Dendritic cell treated with granulocyte-macrophage colony-stimulating factor and Interleukin-4, amounts not matched to agents 40 ng/mL and 50 ng/mL, for 4 days (primary cell): ENCODE measurements around the gene SCUBE3.

ENCODE experiments used
- H3K27ac Mint-ChIP-seq: one replicate; pipeline ENCODE4 v1.8.0; 2022; ENCODE audit warnings: mild to moderate bottlenecking, mixed read lengths
- H3K27me3 Mint-ChIP-seq: one replicate; pipeline ENCODE4 v1.8.0; 2022; ENCODE audit warnings: mild to moderate bottlenecking, mixed read lengths
- H3K36me3 Mint-ChIP-seq: one replicate; pipeline ENCODE4 v1.8.0; 2022; ENCODE audit warnings: low read depth, mixed read lengths
- H3K4me1 Mint-ChIP-seq: one replicate; pipeline ENCODE4 v1.8.0; 2022; ENCODE audit warnings: low read depth, mixed read lengths
- H3K4me3 Mint-ChIP-seq: one replicate; pipeline ENCODE4 v1.8.0; 2022; ENCODE audit warnings: mild to moderate bottlenecking, moderate library complexity, mixed read lengths
- H3K9me3 Mint-ChIP-seq: one replicate; pipeline ENCODE4 v1.8.0; 2022; ENCODE audit warnings: mixed read lengths
- intact Hi-C: fragments of 100-400 bp; cut with micrococcal nuclease; formaldehyde crosslinking; loops from one replicate; pipeline ENCODE4 v1.15.0; 2022

Gene SCUBE3

DNA sequence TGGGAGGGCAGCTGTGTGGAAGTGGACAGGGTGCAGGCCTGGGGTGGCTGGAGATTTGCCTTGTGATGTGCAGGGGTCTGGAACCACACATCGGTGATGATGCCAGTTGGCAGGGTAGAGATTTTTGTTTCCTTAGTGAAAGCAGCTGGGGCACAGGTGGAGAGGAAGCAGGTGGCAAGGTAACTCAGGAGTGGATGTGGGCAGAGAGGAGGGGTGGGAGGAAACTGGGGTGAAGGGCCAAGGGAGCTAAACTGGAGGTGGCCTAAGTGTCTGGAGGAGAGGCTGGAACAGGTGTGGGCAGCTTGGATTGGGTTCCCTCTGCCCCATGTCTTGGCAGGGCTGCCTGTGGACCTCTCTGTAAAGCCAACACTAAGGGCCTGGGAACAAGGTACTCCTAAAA lies 4.7 kb upstream of the SCUBE3 start:
- intact Hi-C loops, result loop anchor here (10.0 kb wide), 1 partner anchor 64 kb away; the partner anchor contains the start of gene TCP11
- Mint-ChIP-seq H3K36me3 (no peaks in the 10 kb centered on the region), H3K4me1 (peaks cover 9% of the 10 kb centered on the region), H3K27me3 (peaks cover 80% of the 10 kb centered on the region), H3K4me3 (no peak overlapping the region), H3K9me3 (no peaks in the 10 kb centered on the region), H3K27ac (no peak overlapping the region)

DNA sequence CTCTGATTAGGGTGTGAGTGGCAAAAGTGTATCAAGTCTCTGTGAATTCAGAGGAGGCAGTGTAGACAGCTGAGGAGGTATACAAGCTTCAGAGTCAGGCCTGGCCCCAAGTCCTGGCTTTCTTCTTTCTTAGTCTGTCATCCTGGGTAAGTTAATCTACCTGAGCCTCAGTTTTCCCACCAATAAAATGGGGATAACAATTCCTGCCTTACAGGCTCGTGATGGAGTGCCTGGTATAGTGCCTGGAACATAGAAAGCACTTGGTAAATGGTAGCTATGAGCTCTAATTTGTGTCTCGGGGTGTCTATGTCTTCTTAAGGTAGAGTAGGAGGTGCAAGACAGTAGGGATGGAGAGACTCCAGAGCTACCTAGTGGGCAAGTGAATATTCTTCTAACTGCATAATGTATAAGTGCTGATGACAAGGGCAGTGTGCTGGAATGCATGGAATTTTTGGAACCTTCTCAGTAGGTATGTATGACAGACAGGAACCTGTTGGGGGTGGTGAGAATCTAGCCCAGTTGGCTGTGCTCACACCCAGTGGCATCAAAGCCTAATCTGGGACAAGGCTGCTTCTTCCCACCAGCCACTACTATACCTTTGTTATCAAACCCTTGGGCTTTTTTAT lies 4.0 kb upstream of the SCUBE3 start:
- H3K4me3 Mint-ChIP-seq, result no peak overlapping the region
- peaks cover 78% of the 10 kb centered on the region for H3K27me3 Mint-ChIP-seq
- peaks cover 14% of the 10 kb centered on the region for H3K4me1 Mint-ChIP-seq
- no peaks in the 10 kb centered on the region for H3K36me3 Mint-ChIP-seq
- H3K27ac Mint-ChIP-seq, result no peak overlapping the region
- no peaks in the 10 kb centered on the region for H3K9me3 Mint-ChIP-seq
- intact Hi-C loops, result loop anchor here (10.0 kb wide), 1 partner anchor 65 kb away; the partner anchor contains the start of gene TCP11

DNA sequence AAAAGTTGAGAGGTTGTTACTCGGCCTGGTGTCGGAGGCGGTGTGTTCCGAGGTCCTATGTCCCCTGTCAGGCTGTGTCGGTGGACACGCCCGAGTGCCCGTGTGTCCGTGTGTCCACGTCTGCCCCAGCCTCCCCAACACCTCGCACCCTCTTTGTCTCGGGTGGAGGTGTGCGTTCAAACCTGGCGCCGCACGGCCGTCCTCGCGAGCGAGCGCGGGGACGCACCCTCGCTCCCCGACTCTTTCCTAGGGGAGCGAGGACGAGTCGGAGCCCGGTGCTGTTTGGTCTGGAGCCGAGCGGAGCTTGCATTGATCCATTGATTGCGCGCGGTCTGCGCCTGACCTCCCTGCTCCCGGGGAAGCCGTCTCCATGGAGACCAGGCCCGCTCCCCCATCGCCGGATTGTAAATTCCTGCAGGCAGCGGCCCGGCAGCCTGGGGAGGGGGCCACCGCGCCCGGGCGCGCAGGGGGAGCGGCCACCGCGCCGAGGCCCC lies 411 bp upstream of the SCUBE3 start:
- Mint-ChIP-seq H3K27me3 (peaks cover 89% of the 10 kb centered on the region), H3K27ac (no peak overlapping the region), H3K36me3 (no peaks in the 10 kb centered on the region), H3K4me1 (peaks cover 20% of the 10 kb centered on the region), H3K4me3 (no peak overlapping the region), H3K9me3 (no peaks in the 10 kb centered on the region)
- intact Hi-C loops, result no loop called here

DNA sequence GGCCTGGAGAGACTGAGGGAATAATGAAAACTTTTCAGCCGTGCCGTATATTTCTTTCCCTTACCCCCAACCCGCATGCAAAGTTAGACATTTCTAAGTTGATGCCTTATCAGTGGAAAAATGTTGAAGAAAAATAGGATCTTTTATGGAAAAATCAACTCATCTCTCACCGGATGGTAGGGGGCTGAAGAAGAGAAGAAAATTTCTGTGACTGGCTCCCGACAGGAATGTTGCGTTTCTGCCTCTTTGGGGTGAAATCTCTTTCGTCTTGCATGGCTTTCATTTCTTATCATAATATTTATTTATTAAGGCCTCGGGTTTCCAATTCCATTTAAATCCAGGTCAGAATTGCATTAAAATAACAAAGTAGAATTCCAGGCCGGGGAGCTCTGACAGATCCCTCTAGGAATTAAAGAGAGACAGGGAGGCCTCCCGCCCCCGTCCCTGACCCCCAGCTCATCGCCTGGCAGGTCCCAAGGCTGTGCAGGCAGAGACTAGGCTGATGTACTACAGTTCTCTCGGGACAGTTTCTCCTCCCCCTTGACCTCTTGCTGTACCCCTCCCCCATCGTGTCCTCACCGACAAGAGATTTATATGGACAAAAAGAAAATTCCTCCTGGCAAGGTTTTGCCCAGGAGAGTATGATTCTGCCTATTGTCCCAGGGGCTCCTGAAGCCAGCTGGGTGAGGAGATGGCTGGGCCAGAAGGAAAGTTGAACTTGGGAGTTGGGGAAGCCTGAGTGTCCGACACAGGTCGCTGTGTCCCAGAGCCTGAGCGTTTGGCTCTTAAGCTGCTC lies 1.3 kb downstream of the SCUBE3 start:
- Mint-ChIP-seq H3K27ac (no peak overlapping the region), H3K9me3 (no peaks in the 10 kb centered on the region), H3K4me1 (peaks cover 22% of the 10 kb centered on the region), H3K36me3 (no peaks in the 10 kb centered on the region), H3K27me3 (peaks cover 87% of the 10 kb centered on the region), H3K4me3 (peak overlapping the region; percentile 46)
- intact Hi-C loops, result no loop called here

DNA sequence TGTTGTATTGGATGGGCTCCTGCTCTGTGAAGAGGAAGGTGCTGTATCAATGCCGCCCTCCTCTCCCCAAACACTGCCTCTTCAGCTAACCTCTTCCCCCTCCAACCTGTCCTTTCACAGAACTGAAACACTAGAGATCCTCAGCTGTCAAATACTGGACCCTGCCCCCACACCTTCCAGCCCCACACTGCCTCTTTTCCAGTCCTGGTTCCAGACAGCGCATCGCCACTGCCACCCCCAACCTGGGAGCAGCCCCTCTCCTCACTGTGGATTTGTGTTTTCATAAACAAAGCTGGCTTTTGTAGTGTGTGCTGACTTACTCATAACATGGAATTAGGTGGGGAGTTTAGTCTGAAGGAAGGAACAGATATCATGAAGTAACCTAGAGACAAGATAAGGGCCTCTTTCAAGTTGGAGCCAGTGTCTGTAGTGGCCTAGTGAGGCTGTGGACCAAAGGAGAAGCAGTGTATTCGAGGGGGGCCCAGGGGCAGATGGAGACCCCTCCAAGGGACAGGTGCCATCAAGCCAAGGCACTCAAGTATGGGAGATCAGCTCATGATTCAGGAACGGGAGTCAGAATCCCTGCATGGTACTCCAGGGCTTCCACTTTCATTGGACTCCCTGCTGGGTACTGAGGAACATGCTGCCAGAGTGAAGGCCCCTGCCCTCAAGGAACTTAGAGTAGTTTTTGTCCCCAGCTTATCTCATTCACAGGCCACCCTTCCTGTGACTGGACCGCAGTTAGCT lies 2.1 kb downstream of the SCUBE3 start:
- Mint-ChIP-seq H3K27me3 (peaks cover 85% of the 10 kb centered on the region), H3K36me3 (no peaks in the 10 kb centered on the region), H3K9me3 (no peaks in the 10 kb centered on the region), H3K4me3 (no peak overlapping the region), H3K4me1 (peaks cover 22% of the 10 kb centered on the region), H3K27ac (no peak overlapping the region)
- intact Hi-C loops, result no loop called here

DNA sequence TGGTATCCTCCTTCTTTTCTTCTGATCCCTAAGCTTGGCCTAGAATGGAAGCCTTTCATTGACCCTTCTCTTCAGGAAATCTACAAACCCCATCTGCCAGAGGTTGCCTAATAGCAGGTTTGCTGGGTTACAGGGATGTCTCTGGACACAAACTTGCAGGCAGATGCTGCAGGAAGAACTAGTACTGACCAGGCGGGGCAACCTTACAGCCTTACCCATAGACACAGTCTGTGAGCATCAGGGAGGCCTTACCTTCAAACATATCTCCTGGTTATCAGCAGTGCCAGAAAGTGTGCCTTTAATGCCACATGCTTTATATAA lies 2.6 kb downstream of the SCUBE3 start:
- Mint-ChIP-seq H3K27me3 (peaks cover 82% of the 10 kb centered on the region), H3K36me3 (no peaks in the 10 kb centered on the region), H3K9me3 (no peaks in the 10 kb centered on the region)

DNA sequence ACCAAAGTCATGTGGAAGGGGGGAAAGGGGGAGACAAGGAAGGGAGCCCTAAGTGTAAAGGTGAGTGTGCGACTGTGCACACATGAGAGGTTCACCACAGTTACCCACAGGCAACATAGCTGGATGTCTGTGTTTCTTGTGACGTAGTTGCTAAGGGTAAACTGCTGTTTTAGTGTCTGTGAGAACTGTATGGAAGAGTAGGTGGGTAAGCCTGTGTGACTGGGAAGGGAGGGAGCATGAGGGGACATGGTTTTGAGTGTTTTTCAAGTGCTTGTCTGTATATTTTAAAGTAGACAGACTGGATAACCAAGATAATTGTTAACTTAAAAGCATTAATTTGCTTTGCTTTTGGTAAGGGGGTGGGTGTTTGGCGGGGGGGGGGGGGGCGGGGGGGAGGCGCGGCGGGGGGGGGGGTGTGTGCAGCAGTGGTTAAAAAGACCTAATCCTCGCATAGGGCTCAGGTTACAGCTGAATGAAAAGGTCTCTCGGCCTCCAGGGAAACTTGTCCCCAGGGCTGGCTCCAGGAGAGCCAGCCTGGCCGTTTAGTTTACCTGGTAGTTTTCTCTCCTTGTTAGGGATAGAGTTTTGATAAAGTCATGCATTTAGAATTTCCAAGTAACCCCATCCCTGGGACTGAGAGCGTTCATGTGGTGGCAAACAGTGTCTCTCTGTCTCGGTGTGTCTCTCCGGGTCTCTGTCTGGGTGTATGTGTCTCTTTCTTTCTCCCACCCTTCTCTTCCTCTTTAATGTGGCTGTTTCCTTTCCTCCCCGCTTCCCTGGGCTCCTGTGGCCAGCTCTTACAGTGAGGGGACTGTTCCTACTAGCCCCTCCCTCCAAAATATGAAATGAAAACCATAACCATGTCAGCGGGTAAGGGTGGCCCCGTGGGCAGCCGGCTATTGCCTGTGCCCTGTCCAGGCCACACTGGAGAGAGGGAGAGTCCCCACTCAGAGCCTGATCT lies 3.4 kb downstream of the SCUBE3 start:
- Mint-ChIP-seq H3K36me3 (no peaks in the 10 kb centered on the region), H3K4me1 (peaks cover 22% of the 10 kb centered on the region), H3K4me3 (no peak overlapping the region), H3K27ac (no peak overlapping the region), H3K9me3 (no peaks in the 10 kb centered on the region), H3K27me3 (peaks cover 78% of the 10 kb centered on the region)
- intact Hi-C loops, result no loop called here

More for the DNA sequence above, 2.6 kb downstream of the SCUBE3 start:
- intact Hi-C loops, result no loop called here
- H3K4me3 Mint-ChIP-seq, result no peak overlapping the region
- peaks cover 22% of the 10 kb centered on the region for H3K4me1 Mint-ChIP-seq
- H3K27ac Mint-ChIP-seq, result no peak overlapping the region

DNA sequence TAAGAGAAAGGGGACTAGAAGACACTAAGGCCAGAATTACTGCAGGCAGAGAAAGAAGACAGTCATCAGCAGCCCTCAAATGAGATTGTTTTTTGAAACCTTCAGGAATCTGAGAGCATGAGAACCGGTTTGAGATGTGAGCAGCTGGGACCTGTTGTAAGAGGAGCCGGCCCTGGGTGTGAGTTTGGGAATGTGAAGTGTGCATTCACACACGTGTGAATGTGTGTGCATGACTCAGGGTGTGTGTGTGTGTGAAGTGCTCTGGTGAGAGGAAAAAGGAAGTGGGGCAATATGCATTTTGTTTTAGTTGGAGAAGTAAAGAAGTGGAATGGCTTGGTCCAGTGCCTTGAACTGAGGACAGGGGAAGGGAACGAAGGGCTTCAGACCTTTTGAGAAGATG lies 4.3 kb downstream of the SCUBE3 start:
- peaks cover 73% of the 10 kb centered on the region for H3K27me3 Mint-ChIP-seq
- peaks cover 22% of the 10 kb centered on the region for H3K4me1 Mint-ChIP-seq
- no peak overlapping the region for H3K4me3 Mint-ChIP-seq
- intact Hi-C loops, result no loop called here
- H3K36me3 Mint-ChIP-seq, result no peaks in the 10 kb centered on the region
- no peak overlapping the region for H3K27ac Mint-ChIP-seq
- H3K9me3 Mint-ChIP-seq, result no peaks in the 10 kb centered on the region

DNA sequence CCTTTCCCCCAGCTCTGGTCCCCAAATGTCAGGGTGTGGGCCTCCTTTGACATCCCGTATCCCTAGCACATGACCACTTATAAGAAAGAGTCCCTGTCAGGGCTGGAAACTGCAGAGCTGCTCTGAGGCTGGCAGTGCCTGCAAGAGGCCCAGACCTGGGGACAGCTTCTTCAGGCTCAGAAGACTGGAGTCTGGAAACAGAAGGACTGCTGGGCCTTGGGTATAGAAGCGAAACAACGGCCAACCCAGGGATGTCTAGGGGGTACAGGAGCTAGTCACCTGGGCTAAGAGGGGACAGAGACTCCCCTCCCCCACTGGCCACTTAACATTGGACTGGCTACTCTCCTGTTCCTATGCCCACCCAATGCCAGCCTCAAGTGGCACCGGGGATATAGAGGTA lies 4.7 kb downstream of the SCUBE3 start:
- no peak overlapping the region for H3K27ac Mint-ChIP-seq

DNA sequence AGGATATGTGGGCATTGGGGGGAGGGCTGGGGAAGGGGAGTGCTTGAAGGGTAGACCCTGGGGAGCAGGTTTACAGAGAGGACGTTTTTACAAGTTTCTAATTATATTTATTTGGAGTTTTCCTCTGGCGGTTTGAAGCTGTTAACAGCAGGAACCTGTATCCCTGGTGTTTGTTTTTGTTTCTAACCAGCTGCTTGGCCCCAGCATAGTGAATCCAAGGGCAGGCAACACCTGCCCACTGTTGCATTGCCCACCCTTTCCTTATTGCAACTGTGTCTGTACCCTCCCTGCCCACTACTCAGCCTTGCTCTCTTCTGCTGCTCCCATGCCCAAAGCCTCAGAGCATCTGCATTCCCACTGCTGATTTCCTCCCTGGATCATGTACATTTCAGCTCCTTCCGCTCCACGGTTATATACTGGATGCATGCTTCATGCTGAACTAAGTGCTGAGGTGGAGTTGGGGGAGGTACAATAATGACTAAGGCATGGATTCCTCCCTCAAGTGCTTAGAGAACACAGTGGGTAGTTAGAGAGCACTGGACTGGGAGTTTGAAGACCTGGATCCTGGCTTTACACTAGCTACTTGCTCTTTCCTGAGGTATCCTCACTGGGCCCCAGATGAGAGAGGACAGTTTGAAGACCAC lies 6.0 kb downstream of the SCUBE3 start:
- peaks cover 8% of the 10 kb centered on the region for H3K4me1 Mint-ChIP-seq
- no peak overlapping the region for H3K4me3 Mint-ChIP-seq
- intact Hi-C loops, result no loop called here
- H3K27ac Mint-ChIP-seq, result no peak overlapping the region
- no peaks in the 10 kb centered on the region for H3K36me3 Mint-ChIP-seq
- peaks cover 69% of the 10 kb centered on the region for H3K27me3 Mint-ChIP-seq
- H3K9me3 Mint-ChIP-seq, result no peaks in the 10 kb centered on the region

More for the DNA sequence above, 4.7 kb downstream of the SCUBE3 start:
- H3K36me3 Mint-ChIP-seq, result no peaks in the 10 kb centered on the region
- intact Hi-C loops, result no loop called here
- peaks cover 18% of the 10 kb centered on the region for H3K4me1 Mint-ChIP-seq
- H3K27me3 Mint-ChIP-seq, result peaks cover 71% of the 10 kb centered on the region
- no peaks in the 10 kb centered on the region for H3K9me3 Mint-ChIP-seq
- no peak overlapping the region for H3K4me3 Mint-ChIP-seq

DNA sequence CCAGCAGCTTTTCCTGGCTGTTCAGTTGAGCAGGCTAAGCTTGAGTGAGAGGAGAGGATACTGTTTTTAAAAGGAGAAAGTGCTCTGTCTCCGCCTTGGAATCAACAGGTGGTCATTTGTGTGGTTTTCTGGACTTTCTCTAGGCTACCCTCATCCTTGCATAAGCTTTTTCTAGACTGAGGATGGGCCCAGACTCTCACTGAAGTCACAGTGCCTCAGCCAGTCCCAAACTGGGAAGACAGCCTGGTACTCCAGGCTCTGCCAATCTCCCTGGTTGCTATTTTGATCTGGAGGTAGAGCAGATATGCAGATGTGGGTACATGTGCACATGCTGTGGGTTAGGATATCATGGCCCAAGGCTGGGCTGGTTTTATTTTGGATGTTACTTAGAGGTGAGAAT lies 7.0 kb downstream of the SCUBE3 start:
- H3K4me1 Mint-ChIP-seq, result peaks cover 8% of the 10 kb centered on the region
- no peaks in the 10 kb centered on the region for H3K9me3 Mint-ChIP-seq
- no peak overlapping the region for H3K27ac Mint-ChIP-seq
- H3K36me3 Mint-ChIP-seq, result no peaks in the 10 kb centered on the region
- intact Hi-C loops, result no loop called here
- H3K27me3 Mint-ChIP-seq, result peaks cover 65% of the 10 kb centered on the region
- H3K4me3 Mint-ChIP-seq, result no peak overlapping the region

DNA sequence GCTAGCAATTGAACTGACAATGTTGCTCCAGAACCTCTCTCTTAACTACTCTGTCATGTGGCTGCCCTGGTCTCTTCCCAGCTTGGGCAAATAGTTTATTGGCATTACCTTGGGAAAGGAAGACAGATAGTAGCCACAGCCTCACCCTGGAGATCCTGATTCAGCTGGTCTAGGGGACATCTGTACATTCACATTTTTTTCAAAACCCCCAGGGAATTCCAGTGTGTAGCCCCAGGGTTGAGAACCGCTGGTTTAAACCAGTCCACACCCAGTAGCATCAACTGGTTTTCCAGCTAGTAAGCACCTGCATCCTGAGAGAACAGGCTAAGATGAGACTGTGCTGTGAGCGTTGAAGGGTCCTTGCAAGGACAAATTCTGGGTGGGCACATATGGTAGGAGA lies 9.6 kb downstream of the SCUBE3 start:
- H3K4me1 Mint-ChIP-seq, result peaks cover under 1% of the 10 kb centered on the region
- intact Hi-C loops, result no loop called here
- no peak overlapping the region for H3K4me3 Mint-ChIP-seq

DNA sequence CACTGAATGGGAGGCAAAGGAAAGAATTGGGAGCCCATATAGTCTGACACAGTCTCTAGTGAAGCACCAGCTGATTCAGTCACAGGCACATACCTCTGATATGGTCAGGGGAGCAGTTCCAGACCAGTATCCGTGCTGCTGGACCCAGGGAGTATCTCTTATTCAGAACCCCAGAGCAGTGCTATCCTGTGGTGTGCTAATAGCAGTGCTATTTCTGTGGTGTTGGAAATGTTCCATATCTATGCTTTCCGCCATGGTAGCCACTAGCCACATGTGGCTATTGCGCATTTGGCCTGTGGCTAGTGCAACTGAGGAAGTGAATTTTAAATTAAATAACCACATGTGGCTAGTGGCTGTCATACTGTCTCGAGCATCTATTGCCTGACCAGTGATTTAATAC lies 11.0 kb downstream of the SCUBE3 start:
- Mint-ChIP-seq H3K27me3 (peaks cover 46% of the 10 kb centered on the region), H3K36me3 (no peaks in the 10 kb centered on the region), H3K9me3 (no peaks in the 10 kb centered on the region), H3K4me3 (no peak overlapping the region), H3K4me1 (no peaks in the 10 kb centered on the region), H3K27ac (no peak overlapping the region)
- intact Hi-C loops, result no loop called here

More for the DNA sequence above, 9.6 kb downstream of the SCUBE3 start:
- no peaks in the 10 kb centered on the region for H3K36me3 Mint-ChIP-seq
- no peaks in the 10 kb centered on the region for H3K9me3 Mint-ChIP-seq
- peaks cover 55% of the 10 kb centered on the region for H3K27me3 Mint-ChIP-seq
- H3K27ac Mint-ChIP-seq, result no peak overlapping the region
